Measurements from ENCODE around the gene CASP12. TPM values are rescaled to one million over a fixed set of nuclear protein-coding genes. Genes with fewer than 3 reads are reported as not detected.

Gene CASP12
- total RNA-seq, 1 donor from 2014 or later: not detected

DNA sequence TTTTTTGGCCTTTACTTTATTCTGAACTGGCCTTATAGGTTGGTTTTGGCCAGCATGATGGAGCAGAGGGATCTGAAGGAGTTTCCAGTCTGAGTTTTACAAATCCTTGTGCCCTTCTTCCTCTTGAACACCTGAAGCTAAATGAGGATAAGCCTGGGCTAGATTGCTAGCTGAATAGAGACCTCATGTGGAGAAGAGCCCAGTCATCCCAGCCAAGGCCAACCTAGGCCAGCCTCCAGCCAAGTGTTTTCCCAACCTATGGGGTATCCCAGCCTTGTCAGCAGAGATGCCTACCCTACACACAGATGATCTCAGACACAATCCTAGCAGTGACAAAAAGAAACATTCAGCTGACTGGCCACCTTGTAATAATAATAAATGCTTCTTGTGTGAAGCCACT lies 966 bp upstream of the CASP12 start:
- H3K4me3 ChIP-seq (ENCODE audit: low read depth, low read length): no peak overlapping the region
- DNase-seq (ENCODE audit: low read depth): no peak
- no peaks in the 10 kb centered on the region for H3K36me3 ChIP-seq (ENCODE audit: control insufficient read depth, insufficient read depth, low read length)
- peaks cover 2% of the 10 kb centered on the region for H3K27me3 ChIP-seq (ENCODE audit: control insufficient read depth, insufficient read depth, low read length)
- FAIRE-seq: no peak
- TF ChIP-seq CTCF (IDR thresholded peaks at IDR 0.05; ENCODE audit: insufficient read depth, low read length, severe bottlenecking): no peak

GRCh38 chr11:104898685-104899013 lies 389 bp upstream of the CASP12 start:
- DNase-seq (ENCODE audit: low read depth) (no peak), FAIRE-seq (no peak)
- Histone ChIP-seq H3K36me3 (ENCODE audit: control insufficient read depth, insufficient read depth, low read length) (no peaks in the 10 kb centered on the region), H3K4me3 (ENCODE audit: low read depth, low read length) (no peak overlapping the region), H3K27me3 (ENCODE audit: control insufficient read depth, insufficient read depth, low read length) (peaks cover 2% of the 10 kb centered on the region)
- TF ChIP-seq CTCF (IDR thresholded peaks at IDR 0.05; ENCODE audit: insufficient read depth, low read length, severe bottlenecking): no peak

DNA sequence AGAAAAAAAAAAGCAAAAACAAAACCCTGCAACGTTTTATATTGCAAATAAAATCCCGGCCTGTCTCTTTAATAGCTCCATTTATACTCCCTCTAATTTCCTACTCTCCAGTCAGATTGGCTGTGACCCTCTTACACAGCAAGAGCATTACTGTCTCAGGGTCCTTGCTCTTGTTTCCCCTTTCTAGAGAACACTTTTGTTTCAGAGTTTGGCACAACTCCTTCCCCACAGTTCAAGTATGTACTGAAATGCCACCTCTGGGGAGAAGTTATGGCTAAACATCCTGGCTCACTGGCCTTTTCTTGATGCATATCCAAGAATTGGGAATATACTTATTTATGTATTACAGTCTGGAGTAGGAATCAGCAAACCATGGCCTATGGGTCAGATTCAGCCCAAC lies 2.6 kb downstream of the CASP12 start:
- Histone ChIP-seq H3K36me3 (ENCODE audit: control insufficient read depth, insufficient read depth, low read length) (no peaks in the 10 kb centered on the region), H3K27me3 (ENCODE audit: control insufficient read depth, insufficient read depth, low read length) (no peaks in the 10 kb centered on the region), H3K4me3 (ENCODE audit: low read depth, low read length) (no peak overlapping the region)
- no peak for FAIRE-seq
- no peak for DNase-seq (ENCODE audit: low read depth)
- no peak for TF ChIP-seq CTCF (IDR thresholded peaks at IDR 0.05; ENCODE audit: insufficient read depth, low read length, severe bottlenecking)

DNA sequence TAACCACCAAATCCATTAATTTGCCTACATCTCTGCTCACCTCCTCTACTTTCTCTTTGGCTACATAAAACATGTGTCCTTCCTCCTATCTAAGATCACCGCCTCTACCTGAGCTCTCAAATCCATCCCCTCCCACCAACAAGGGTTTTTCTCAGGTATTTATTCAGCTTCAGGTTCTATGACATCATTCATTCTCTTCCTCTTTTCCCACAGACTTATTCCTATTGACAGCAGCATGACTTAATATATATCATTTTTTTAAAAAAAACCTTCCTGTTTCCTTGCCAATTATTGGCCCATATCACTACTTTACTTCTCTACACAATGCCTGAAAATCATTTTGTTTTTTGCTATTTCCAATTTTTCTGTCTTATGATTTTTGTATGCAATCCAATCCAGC lies 4.4 kb downstream of the CASP12 start:
- FAIRE-seq: no peak
- TF ChIP-seq CTCF (IDR thresholded peaks at IDR 0.05; ENCODE audit: insufficient read depth, low read length, severe bottlenecking): no peak
- DNase-seq (ENCODE audit: low read depth): no peak

DNA sequence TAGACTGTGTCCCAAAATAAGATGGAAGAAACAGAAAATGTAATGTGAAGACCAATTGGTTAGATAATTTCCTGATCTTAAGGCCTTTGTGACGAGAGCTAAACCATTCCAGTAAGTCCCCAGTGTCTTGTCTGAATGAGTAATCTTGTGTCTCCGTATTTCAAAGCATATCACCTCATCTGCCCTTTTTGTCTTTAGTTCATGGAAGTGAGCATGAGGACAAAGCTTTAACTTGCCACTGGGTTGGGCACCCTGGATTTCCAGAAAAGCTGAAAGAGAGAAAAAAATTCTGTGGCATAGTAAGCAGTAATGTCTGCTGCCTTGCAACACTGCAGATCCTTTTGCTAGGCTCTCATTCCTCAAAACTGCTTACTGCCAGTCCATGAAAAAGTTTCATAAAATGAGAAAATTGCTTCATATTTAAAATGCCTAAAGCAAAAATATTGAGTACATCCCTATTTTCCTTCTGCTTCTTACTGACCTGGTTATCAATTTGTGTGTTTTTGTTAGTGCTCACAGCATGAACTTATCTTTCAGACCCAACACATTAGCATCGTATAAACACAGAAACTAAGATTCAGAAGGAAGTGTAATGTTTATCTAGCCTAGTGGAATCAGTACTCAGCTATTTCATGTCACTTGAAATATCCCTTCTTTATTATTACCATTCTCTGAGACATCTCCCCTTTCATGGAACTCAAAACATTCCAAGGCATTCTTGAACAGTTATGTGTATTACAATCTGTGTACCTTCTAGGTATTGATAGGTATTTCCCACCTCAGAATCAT lies 5.3 kb downstream of the CASP12 start:
- H3K27me3 ChIP-seq (ENCODE audit: control insufficient read depth, insufficient read depth, low read length): no peaks in the 10 kb centered on the region
- no peaks in the 10 kb centered on the region for H3K36me3 ChIP-seq (ENCODE audit: control insufficient read depth, insufficient read depth, low read length)
- no peak for DNase-seq (ENCODE audit: low read depth)
- H3K4me3 ChIP-seq (ENCODE audit: low read depth, low read length): no peak overlapping the region
- no peak for FAIRE-seq
- no peak for TF ChIP-seq CTCF (IDR thresholded peaks at IDR 0.05; ENCODE audit: insufficient read depth, low read length, severe bottlenecking)

More for the DNA sequence above, 4.4 kb downstream of the CASP12 start:
- Histone ChIP-seq H3K4me3 (ENCODE audit: low read depth, low read length) (no peak overlapping the region), H3K27me3 (ENCODE audit: control insufficient read depth, insufficient read depth, low read length) (no peaks in the 10 kb centered on the region), H3K36me3 (ENCODE audit: control insufficient read depth, insufficient read depth, low read length) (no peaks in the 10 kb centered on the region)

DNA sequence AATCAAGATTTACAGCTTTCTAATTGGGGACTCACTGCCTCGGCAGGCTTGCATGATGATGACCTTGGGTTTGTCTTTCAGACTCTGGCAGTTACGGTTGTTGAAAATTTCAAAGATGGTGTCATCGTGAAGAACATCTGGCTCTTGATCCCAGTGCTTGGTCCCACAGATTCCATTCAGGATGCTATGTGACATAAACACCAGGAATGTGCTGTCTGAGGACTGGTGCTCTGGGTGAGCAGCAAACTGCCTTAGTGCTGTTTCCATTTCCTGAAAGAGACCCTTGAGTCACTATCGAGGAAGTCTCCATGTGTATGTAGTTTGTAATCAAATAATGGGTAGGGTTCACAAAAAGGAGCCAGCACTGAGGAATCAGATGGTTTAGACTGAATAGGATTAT lies 7.1 kb downstream of the CASP12 start:
- Histone ChIP-seq H3K36me3 (ENCODE audit: control insufficient read depth, insufficient read depth, low read length) (no peaks in the 10 kb centered on the region), H3K27me3 (ENCODE audit: control insufficient read depth, insufficient read depth, low read length) (no peaks in the 10 kb centered on the region), H3K4me3 (ENCODE audit: low read depth, low read length) (no peak overlapping the region)
- no peak for DNase-seq (ENCODE audit: low read depth)
- no peak for FAIRE-seq
- TF ChIP-seq CTCF (IDR thresholded peaks at IDR 0.05; ENCODE audit: insufficient read depth, low read length, severe bottlenecking): no peak

Data from bronchial epithelial cell (primary cell).